Limb (tissue), 2 donors: ENCODE data around the gene LRTM2.
"Not testable (repeated sequence)": the region's sequence is repeated elsewhere in the genome, so short reads cannot be mapped to it uniquely, and the experiment has no call there.

Experiments used
- DNase-seq, 2 donors: peaks; one replicate each; pipeline ENCODE4 v3.0.0-alpha.2; 2016; ENCODE audit errors: extremely low spot score in 2 of 2

The LRTM2 gene

GRCh38 chr12:1811281-1811947, 9.0 kb upstream of the LRTM2 start:
- DNase-seq: no peak

- DNase-seq: no peak
Observed at GRCh38 chr12:1811948-1812291, 8.4 kb upstream of the LRTM2 start.

- DNase-seq: no peak
Observed at GRCh38 chr12:1812650-1813302, 7.6 kb upstream of the LRTM2 start.

GRCh38 chr12:1814266-1814665, 6.1 kb upstream of the LRTM2 start:
- no peak for DNase-seq

- DNase-seq: no peak
Observed at GRCh38 chr12:1815108-1815507, 5.3 kb upstream of the LRTM2 start.

- no peak for DNase-seq
Observed at GRCh38 chr12:1815814-1816729, 4.3 kb upstream of the LRTM2 start.

GRCh38 chr12:1816730-1817348, 3.5 kb upstream of the LRTM2 start:
- no peak for DNase-seq

GRCh38 chr12:1817928-1818327, 2.4 kb upstream of the LRTM2 start:
- not testable (repeated sequence) for DNase-seq

- DNase-seq: no peak
Observed at GRCh38 chr12:1819050-1819449, 1.3 kb upstream of the LRTM2 start.

- no peak for DNase-seq
Observed at GRCh38 chr12:1819571-1819970, 794 bp upstream of the LRTM2 start.

- no peak for DNase-seq
Observed at GRCh38 chr12:1820896-1821291, 529 bp downstream of the LRTM2 start.

- no peak for DNase-seq
Observed at GRCh38 chr12:1821805-1822204, 1.4 kb downstream of the LRTM2 start.

GRCh38 chr12:1822699-1823098, 2.3 kb downstream of the LRTM2 start:
- DNase-seq: no peak

GRCh38 chr12:1823237-1823636, 2.9 kb downstream of the LRTM2 start:
- no peak for DNase-seq

GRCh38 chr12:1825382-1826102, 5.2 kb downstream of the LRTM2 start:
- DNase-seq: no peak

GRCh38 chr12:1826401-1826800, 6.0 kb downstream of the LRTM2 start:
- DNase-seq: no peak

GRCh38 chr12:1826867-1827705, 6.7 kb downstream of the LRTM2 start:
- DNase-seq: no peak

- no peak for DNase-seq
Observed at GRCh38 chr12:1827826-1828805, 7.8 kb downstream of the LRTM2 start.

GRCh38 chr12:1828856-1829255, 8.5 kb downstream of the LRTM2 start:
- no peak for DNase-seq
